HepG2 (cell line): ENCODE results near the gene PEX11G. TPM values are rescaled to one million over a fixed set of nuclear protein-coding genes. Genes with fewer than 3 reads are reported as not detected.
A peak's percentile ranks its signal among the peaks of the same experiment; 100 is the strongest.

Experiments
- ATAC-seq: fragments of 200-7000 bp; cut with Tn5 transposase; 3 replicates; pipeline ENCODE4 v1.9.1; 2020; ENCODE audit warnings: mild to moderate bottlenecking, moderate library complexity
- BruUV-seq: library from RNA; stranded (reverse); fragments of 400-500 nt; replicated peaks from 2 replicates; lab custom pipeline; 2021; lab: Mats Ljungman, UMichigan
- CTCF ChIA-PET: fragments of 300-600 bp; formaldehyde crosslinking; extraction: SDS; loops from one replicate; lab custom pipeline; 2021; ENCODE audit warnings: low total read pairs, inconsistent platforms, low intra/inter-chr PET ratio; lab: Yijun Ruan, JAX
- POLR2A ChIA-PET: fragments of 350-600 bp; sonication (Branson Sonifier 250); formaldehyde crosslinking; loops from one replicate; lab custom pipeline; 2020; ENCODE audit warnings: antibody characterized with exemption, inconsistent platforms; lab: Yijun Ruan, JAX
- DNase-seq: peaks from one replicate; pipeline ENCODE4 v3.0.0-alpha.2; 2015; ENCODE audit warnings: low spot score
- FAIRE-seq: peaks from 3 replicates; lab custom pipeline; 2011; peaks lifted over from hg19 to GRCh38; lab: Jason Lieb, UNC
- H2AFZ ChIP-seq: one replicate; pipeline ENCODE4 v1.6.1; 2011; ENCODE audit warnings: low read length, inconsistent platforms
- H3K27ac ChIP-seq: fragments of 300-600 bp; 3 replicates; pipeline ENCODE4 v1.8.0; 2011; ENCODE audit warnings: mixed run types, mild to moderate bottlenecking, mixed read lengths, low read length, inconsistent platforms; ENCODE audit not compliant: insufficient read depth; ENCODE audit errors: extremely low read length
- H3K27me3 ChIP-seq, 2 experiments: fragments of 200-600 bp in 1 of 2; 2 replicates in 1 of 2; 3 replicates in 1 of 2; pipeline versions ENCODE4 v1.6.0 to v1.8.0; 2011; ENCODE audit warnings: low read length in 2 of 2, mild to moderate bottlenecking in 2 of 2, moderate library complexity in 2 of 2, inconsistent platforms in 1 of 2; ENCODE audit not compliant: insufficient read depth in 2 of 2, control insufficient read depth in 1 of 2
- H3K36me3 ChIP-seq, 2 experiments: fragments of 200-600 bp in 1 of 2; replicated peaks in 1 of 2; 2 replicates in 1 of 2; 3 replicates in 1 of 2; pipeline versions ENCODE4 v1.5.1 to v1.8.0; 2011; ENCODE audit warnings: low read length in 2 of 2, inconsistent platforms in 1 of 2; ENCODE audit not compliant: insufficient read depth in 2 of 2, control insufficient read depth in 1 of 2
- H3K4me1 ChIP-seq: 2 replicates; pipeline ENCODE4 v1.5.1; 2012; ENCODE audit warnings: low read length, inconsistent platforms; ENCODE audit not compliant: insufficient read depth
- H3K4me2 ChIP-seq: 2 replicates; pipeline ENCODE4 v1.6.0; 2011; ENCODE audit warnings: low read depth, low read length, inconsistent platforms
- H3K4me3 ChIP-seq, 3 experiments: fragments of 200-600 bp in 1 of 3; sonication (generic), shearing (Covaris generic) in 1 of 3; replicated peaks in 1 of 3; 2 replicates each; pipeline ENCODE4 v1.5.1; 2011 to 2016; ENCODE audit warnings: low read length in 3 of 3, inconsistent platforms in 2 of 3, low read depth in 2 of 3, mild to moderate bottlenecking in 2 of 3, control low read depth in 1 of 3, mixed read lengths in 1 of 3; ENCODE audit not compliant: insufficient read depth in 1 of 3
- H3K79me2 ChIP-seq: one replicate; pipeline ENCODE4 v1.6.1; 2011; ENCODE audit warnings: low read length, inconsistent platforms; ENCODE audit not compliant: insufficient read depth
- H3K9ac ChIP-seq: 2 replicates; pipeline ENCODE4 v1.6.0; 2011; ENCODE audit warnings: mild to moderate bottlenecking, low read depth, low read length, inconsistent platforms; ENCODE audit not compliant: insufficient read depth
- H3K9me3 ChIP-seq: 2 replicates; pipeline ENCODE4 v1.5.1; 2012; ENCODE audit warnings: mild to moderate bottlenecking, low read length
- H4K20me1 ChIP-seq: 2 replicates; pipeline ENCODE4 v1.6.0; 2011; ENCODE audit warnings: inconsistent platforms, mild to moderate bottlenecking, low read length, moderate library complexity; ENCODE audit not compliant: insufficient read depth
- BCL6 ChIP-seq: IDR thresholded peaks from 2 replicates; pipeline ENCODE4 v1.6.1; 2016; ENCODE audit warnings: missing genetic modification reagents, missing compliant biosample characterization
- CEBPG ChIP-seq: IDR thresholded peaks from 2 replicates; pipeline ENCODE4 v1.6.1; 2016
- CENPX ChIP-seq: sonication (generic); formaldehyde crosslinking; IDR thresholded peaks from 2 replicates; pipeline ENCODE4 v1.9.0; 2021; ENCODE audit warnings: mild to moderate bottlenecking, missing genetic modification reagents, moderate library complexity
- ESRRA ChIP-seq: sonication (generic); formaldehyde crosslinking; IDR thresholded peaks from 2 replicates; pipeline ENCODE4 v1.5.1; 2020; ENCODE audit warnings: mild to moderate bottlenecking, low read depth, missing genetic modification reagents
- HNRNPUL1 ChIP-seq: fragments of 200-400 bp; formaldehyde crosslinking; IDR thresholded peaks from 2 replicates; pipeline ENCODE4 v1.6.1; 2017; ENCODE audit warnings: low read depth, mild to moderate bottlenecking, low read length, moderate library complexity
- KDM5A ChIP-seq: fragments of 200-600 bp; sonication (generic); IDR thresholded peaks from 2 replicates; pipeline ENCODE4 v1.7.0; 2018; ENCODE audit warnings: antibody characterized with exemption, mild to moderate bottlenecking, low read length, borderline replicate concordance
- NRL ChIP-seq: sonication (generic); formaldehyde crosslinking; IDR thresholded peaks from 2 replicates; pipeline ENCODE4 v1.5.0; 2020; ENCODE audit warnings: missing genetic modification reagents, mild to moderate bottlenecking, moderate library complexity, borderline replicate concordance
- TERF1 ChIP-seq: sonication (generic); formaldehyde crosslinking; IDR thresholded peaks from 2 replicates; pipeline ENCODE4 v1.8.0; 2022; ENCODE audit warnings: mild to moderate bottlenecking, missing genetic modification reagents, moderate library complexity
- USF2 ChIP-seq, 2 experiments: sonication (generic) in 1 of 2; formaldehyde crosslinking in 1 of 2; IDR thresholded peaks; 2 replicates each; pipeline versions ENCODE4 v1.5.1 to v1.6.1; 2011 to 2020; ENCODE audit warnings: borderline replicate concordance in 1 of 2, low read depth in 1 of 2, low read length in 1 of 2, mild to moderate bottlenecking in 1 of 2, missing genetic modification reagents in 1 of 2, moderate library complexity in 1 of 2
- YY1 ChIP-seq: IDR thresholded peaks from 2 replicates; pipeline ENCODE4 v1.6.1; 2011; ENCODE audit warnings: low read length, low read depth, moderate library complexity, mild to moderate bottlenecking; ENCODE audit not compliant: insufficient read depth, insufficient replicate concordance
- WGBS: methylation state at CpG from one replicate; pipeline ENCODE4 v1.1.6; 2017; ENCODE audit warnings: low lambda C conversion rate; 5-methylcytosine and 5-hydroxymethylcytosine counted together
- in situ Hi-C: cut with HindIII; loops from 2 replicates; pipeline ENCODE4 v1.10.0; 2017; ENCODE audit warnings: low pct_unique_long_range_greater_than_20kb; ENCODE audit not compliant: extremely low pct_ligation_motif_present
- intact Hi-C: fragments of 100-400 bp; cut with micrococcal nuclease; formaldehyde crosslinking; loops from one replicate; pipeline ENCODE4 v1.10.0; 2022; ENCODE audit not compliant: unreplicated experiment
- polyA plus RNA-seq, 8 experiments: library from polyadenylated mRNA; depleted of rRNA in 3 of 8; stranded (reverse) in 7 of 8; unstranded in 1 of 8; fragments of >200 nt; fragmentation: Illumina TruSeq in 4 of 8; extraction: Trizol in 4 of 8; gene quantifications; 2 replicates each; pipeline versions ENCODE4 v1.2.1 to v1.2.3, GENCODE V29; 2011 to 2016; ENCODE audit warnings: low read depth in 4 of 8, missing spikeins in 1 of 8, mixed read lengths in 1 of 8; ENCODE audit not compliant: insufficient read depth in 1 of 8
- total RNA-seq, 5 experiments: library from RNA; depleted of rRNA; stranded (reverse); fragments of >200 nt; fragmentation: Illumina TruSeq; extraction: Trizol; gene quantifications; 2 replicates each; pipeline ENCODE4 v1.2.3, GENCODE V29; 2016; ENCODE audit warnings: low read depth in 1 of 5
- TF ChIP-seq, protein P1 (sequence below): sonication (generic); formaldehyde crosslinking; IDR thresholded peaks from 2 replicates; pipeline ENCODE4 v1.4.0; 2020; ENCODE audit warnings: mild to moderate bottlenecking, missing genetic modification reagents, borderline replicate concordance
- TF ChIP-seq, protein P2 (sequence below): sonication (generic); formaldehyde crosslinking; conservative IDR thresholded peaks from 2 replicates; pipeline ENCODE4 v1.4.0; 2020; ENCODE audit warnings: missing genetic modification reagents
- TF ChIP-seq, protein P3 (sequence below): sonication (generic); formaldehyde crosslinking; IDR thresholded peaks from 2 replicates; pipeline ENCODE4 v1.9.0; 2022; ENCODE audit warnings: low read depth, missing genetic modification reagents

Gene PEX11G
- total and polyA plus RNA-seq, 2 of the 13 experiments (the other 11 are each of a cell fraction or from before 2014, with no cell fraction given) = not detected

- Histone ChIP-seq H3K27ac (no peak overlapping the region), H3K9ac (peak overlapping the region; percentile 70), H3K4me3 (peak overlapping the region; percentile 68 to 81 (median 75)), H3K4me1 (peaks cover 15% of the 10 kb centered on the region), H3K36me3 (peaks cover 0 to 2% of the 10 kb centered on the region in 2 experiments; a peak in 2 of 5 replicates), H4K20me1 (no peaks in the 10 kb centered on the region), H3K79me2 (no peaks in the 10 kb centered on the region), H3K4me2 (peak overlapping the region; percentile 100), H3K9me3 (no peaks in the 10 kb centered on the region), H2AFZ (no peak overlapping the region), H3K27me3 (no peaks in the 10 kb centered on the region)
- WGBS = under 1% methylated on average over 16 of the region's 23 CpGs
- peak; percentile 17 for DNase-seq
- ChIA-PET CTCF (no interaction called here), POLR2A (interaction anchor here (1.1 to 2.0 kb wide), 4 partner anchors 12 to 454 kb away, joined by 4 to 13 read pairs (median 6); partner anchors contain the start of genes PNPLA6 and ZNF557)
- in situ Hi-C loops = no loop called here
- intact Hi-C loops = no loop called here
- no peak for FAIRE-seq
- no TSS peak for BruUV-seq
- ATAC-seq = peak; percentile 42
- TF ChIP-seq KDM5A (peak; percentile 11), HNRNPUL1 (no peak), ESRRA (CRISPR knock-in tag) (no peak), NRL (CRISPR knock-in tag) (no peak), USF2 (IDR thresholded peaks at IDR 0.05; ENCODE audit: low read depth, low read length) (no peak), USF2 (CRISPR knock-in tag; IDR thresholded peaks at IDR 0.05; ENCODE audit: borderline replicate concordance) (peak; percentile 47; the same call in 1 of the 2 replicates), YY1 (no peak), TERF1 (CRISPR knock-in tag) (no peak), CEBPG (CRISPR knock-in tag) (peak; percentile 47; the same call in 1 of the 2 replicates), CENPX (CRISPR knock-in tag) (no peak), BCL6 (CRISPR knock-in tag) (0 out of 2 replicates have a peak, but pooled peaks have one; percentile 16)
- TF ChIP-seq, protein P1, sequence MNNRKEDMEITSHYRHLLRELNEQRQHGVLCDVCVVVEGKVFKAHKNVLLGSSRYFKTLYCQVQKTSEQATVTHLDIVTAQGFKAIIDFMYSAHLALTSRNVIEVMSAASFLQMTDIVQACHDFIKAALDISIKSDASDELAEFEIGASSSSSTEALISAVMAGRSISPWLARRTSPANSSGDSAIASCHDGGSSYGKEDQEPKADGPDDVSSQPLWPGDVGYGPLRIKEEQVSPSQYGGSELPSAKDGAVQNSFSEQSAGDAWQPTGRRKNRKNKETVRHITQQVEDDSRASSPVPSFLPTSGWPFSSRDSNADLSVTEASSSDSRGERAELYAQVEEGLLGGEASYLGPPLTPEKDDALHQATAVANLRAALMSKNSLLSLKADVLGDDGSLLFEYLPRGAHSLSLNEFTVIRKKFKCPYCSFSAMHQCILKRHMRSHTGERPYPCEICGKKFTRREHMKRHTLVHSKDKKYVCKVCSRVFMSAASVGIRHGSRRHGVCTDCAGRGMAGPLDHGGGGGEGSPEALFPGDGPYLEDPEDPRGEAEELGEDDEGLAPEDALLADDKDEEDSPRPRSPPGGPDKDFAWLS (CRISPR knock-in tag) = no peak
- TF ChIP-seq, protein P2, sequence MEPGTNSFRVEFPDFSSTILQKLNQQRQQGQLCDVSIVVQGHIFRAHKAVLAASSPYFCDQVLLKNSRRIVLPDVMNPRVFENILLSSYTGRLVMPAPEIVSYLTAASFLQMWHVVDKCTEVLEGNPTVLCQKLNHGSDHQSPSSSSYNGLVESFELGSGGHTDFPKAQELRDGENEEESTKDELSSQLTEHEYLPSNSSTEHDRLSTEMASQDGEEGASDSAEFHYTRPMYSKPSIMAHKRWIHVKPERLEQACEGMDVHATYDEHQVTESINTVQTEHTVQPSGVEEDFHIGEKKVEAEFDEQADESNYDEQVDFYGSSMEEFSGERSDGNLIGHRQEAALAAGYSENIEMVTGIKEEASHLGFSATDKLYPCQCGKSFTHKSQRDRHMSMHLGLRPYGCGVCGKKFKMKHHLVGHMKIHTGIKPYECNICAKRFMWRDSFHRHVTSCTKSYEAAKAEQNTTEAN (CRISPR knock-in tag) = no peak
- TF ChIP-seq, protein P3, sequence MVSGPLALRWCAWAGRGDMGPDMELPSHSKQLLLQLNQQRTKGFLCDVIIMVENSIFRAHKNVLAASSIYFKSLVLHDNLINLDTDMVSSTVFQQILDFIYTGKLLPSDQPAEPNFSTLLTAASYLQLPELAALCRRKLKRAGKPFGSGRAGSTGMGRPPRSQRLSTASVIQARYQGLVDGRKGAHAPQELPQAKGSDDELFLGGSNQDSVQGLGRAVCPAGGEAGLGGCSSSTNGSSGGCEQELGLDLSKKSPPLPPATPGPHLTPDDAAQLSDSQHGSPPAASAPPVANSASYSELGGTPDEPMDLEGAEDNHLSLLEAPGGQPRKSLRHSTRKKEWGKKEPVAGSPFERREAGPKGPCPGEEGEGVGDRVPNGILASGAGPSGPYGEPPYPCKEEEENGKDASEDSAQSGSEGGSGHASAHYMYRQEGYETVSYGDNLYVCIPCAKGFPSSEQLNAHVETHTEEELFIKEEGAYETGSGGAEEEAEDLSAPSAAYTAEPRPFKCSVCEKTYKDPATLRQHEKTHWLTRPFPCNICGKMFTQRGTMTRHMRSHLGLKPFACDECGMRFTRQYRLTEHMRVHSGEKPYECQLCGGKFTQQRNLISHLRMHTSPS (CRISPR knock-in tag) = no peak
Measured at GRCh38 chr19:7522923-7523667, 34.3 kb upstream of the PEX11G start.
